Neural progenitor cell (in vitro differentiated cells): ENCODE results near the gene GGNBP2.

ENCODE experiments used
- EZH2 ChIP-seq: fragments of 200-600 bp; sonication (generic); IDR thresholded peaks from 2 replicates; pipeline ENCODE4 v1.6.1; 2017; ENCODE audit warnings: antibody characterized with exemption, mild to moderate bottlenecking, moderate library complexity
- EZH2phosphoT487 ChIP-seq: fragments of 200-600 bp; sonication (generic); IDR thresholded peaks from 2 replicates; pipeline ENCODE4 v1.6.1; 2017; ENCODE audit warnings: antibody characterized with exemption
- TF ChIP-seq, protein P1 (sequence below): fragments of 200-600 bp; sonication (generic); IDR thresholded peaks from 2 replicates; pipeline ENCODE4 v1.5.1; 2017; ENCODE audit warnings: antibody characterized with exemption, mild to moderate bottlenecking

DNA sequence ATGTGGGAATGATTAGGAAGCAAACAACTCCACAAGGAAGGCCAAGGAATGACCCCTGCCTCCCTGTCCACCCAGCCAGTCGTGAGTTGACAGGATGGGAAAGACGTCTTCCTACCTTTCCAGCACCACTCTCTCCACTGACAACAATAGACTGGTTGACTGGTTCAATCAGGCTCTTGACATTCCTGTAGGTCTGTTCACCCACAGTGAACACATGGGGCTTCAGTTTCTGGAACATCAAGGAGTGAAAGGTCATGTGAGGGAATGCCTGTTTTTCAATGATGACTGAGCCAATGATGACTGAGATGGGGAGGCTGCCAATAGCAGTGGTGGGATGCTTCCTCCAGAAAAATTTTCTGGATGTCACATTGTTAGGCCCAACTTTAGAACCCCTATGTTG lies 19.6 kb upstream of the GGNBP2 start:
- TF ChIP-seq, protein P1, sequence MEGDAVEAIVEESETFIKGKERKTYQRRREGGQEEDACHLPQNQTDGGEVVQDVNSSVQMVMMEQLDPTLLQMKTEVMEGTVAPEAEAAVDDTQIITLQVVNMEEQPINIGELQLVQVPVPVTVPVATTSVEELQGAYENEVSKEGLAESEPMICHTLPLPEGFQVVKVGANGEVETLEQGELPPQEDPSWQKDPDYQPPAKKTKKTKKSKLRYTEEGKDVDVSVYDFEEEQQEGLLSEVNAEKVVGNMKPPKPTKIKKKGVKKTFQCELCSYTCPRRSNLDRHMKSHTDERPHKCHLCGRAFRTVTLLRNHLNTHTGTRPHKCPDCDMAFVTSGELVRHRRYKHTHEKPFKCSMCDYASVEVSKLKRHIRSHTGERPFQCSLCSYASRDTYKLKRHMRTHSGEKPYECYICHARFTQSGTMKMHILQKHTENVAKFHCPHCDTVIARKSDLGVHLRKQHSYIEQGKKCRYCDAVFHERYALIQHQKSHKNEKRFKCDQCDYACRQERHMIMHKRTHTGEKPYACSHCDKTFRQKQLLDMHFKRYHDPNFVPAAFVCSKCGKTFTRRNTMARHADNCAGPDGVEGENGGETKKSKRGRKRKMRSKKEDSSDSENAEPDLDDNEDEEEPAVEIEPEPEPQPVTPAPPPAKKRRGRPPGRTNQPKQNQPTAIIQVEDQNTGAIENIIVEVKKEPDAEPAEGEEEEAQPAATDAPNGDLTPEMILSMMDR: no peak
- TF ChIP-seq EZH2phosphoT487: no peak
- no peak for TF ChIP-seq EZH2
